Ovary (tissue), 3 donors: ENCODE results near the gene ANGPTL1.

Experiments used
- CTCF ChIP-seq, 3 donors: fragments of 450-650 bp in 2 of 3; fragments of 200-600 bp in 1 of 3; IDR thresholded peaks; one replicate each; pipeline versions ENCODE4 v1.5.1 to v1.8.0; 2016 to 2022; ENCODE audit warnings: antibody characterized with exemption in 3 of 3, mild to moderate bottlenecking in 1 of 3
- EP300 ChIP-seq: sonication (generic); formaldehyde crosslinking; IDR thresholded peaks from one replicate; pipeline ENCODE4 v1.6.1; 2017; ENCODE audit warnings: antibody characterized with exemption
- POLR2A ChIP-seq: fragments of 450-650 bp; IDR thresholded peaks from one replicate; pipeline ENCODE4 v1.6.1; 2017; ENCODE audit warnings: antibody characterized with exemption, mild to moderate bottlenecking, moderate library complexity
- donor health status: DM: no; HTN: no; CAD: no.

- no peak for TF ChIP-seq CTCF (IDR thresholded peaks at IDR 0.05)
- TF ChIP-seq EP300, result no peak
- no peak for TF ChIP-seq POLR2A
Observed at GRCh38 chr1:178901482-178902125, 30.7 kb upstream of the ANGPTL1 start.
